HG02973 (cell line): Measurements from ENCODE around the gene GOLM1.

ENCODE experiments used
- ATAC-seq: cut with Tn5 transposase; IDR thresholded peaks from one replicate; pipeline ENCODE4 v1.9.1; 2021; ENCODE audit warnings: moderate library complexity; ENCODE audit not compliant: unreplicated experiment

GOLM1 gene

DNA sequence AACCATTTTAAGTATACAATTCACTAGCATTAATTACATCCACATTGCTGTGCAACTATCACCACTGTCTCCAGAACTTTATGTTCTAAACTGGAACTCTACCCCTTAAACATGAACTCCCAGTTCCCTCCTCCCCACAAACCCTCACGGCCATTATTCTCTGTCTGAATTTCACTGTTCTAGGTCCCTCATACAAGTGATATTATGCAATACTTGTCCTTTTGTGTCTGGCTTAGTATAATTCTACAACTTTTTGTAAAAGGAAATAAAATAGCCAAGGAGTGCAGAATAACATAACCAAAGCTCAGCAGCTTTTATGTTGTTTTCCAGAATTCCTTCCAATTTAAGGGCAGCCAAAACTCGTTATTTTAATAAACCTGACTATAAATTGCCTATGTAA lies 105.2 kb downstream of the GOLM1 start:
- ATAC-seq, result no peak

DNA sequence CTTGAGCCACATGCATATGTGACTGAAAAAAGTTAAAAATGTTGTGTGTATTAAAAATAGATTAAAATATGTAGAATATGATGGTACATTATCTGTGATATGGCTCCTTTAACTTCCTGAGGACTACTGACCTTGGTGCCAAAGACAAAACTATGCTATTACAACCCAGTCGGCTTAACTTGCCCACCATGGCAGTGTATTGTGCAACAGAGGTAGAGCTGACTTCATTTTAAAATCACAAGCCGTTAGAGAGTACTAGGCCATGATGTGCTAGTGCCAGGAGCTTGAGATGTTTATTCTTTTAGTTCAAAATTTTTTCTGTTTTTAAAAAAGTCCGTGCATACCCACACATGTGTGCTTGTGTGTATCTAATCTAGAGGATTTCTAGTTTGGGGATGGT lies 112.1 kb downstream of the GOLM1 start:
- no peak for ATAC-seq

DNA sequence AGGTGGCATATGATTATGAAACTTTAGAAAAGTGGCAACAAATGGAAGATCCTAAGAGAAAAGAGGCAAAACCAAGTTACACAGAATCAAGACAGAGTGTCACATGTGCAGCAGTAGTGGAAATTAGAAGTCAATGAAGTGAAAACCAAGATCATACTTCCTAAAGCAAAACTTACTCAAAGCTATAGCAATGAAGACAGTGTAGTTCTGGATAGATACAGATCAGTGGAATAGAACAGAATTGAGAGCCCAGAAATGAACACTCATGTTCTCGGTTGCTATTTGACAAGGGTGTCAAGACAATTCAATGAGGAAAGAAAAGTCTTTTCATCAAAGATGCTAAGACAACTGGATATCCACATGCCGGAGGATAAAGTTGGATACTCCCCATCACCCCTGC lies 114.9 kb downstream of the GOLM1 start:
- ATAC-seq, result no peak

DNA sequence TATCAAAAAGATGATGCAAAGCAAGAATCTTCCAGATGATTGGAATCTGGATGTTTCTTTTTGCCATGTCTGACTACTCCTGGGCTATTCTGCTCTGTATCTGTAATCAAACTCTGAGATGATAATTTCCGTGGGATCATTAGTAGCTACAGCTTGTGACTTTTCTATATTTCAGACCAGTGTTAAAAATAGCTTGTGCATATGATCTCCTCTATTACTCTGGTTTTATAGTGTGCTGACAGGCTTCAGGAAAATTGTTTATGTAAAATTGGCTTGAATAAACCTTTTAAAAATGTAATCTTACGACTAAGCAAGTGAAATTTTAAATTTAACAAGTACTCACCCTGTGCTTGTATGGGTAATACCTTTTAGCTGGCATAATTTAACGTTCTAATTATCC lies 118.0 kb downstream of the GOLM1 start:
- no peak for ATAC-seq

DNA sequence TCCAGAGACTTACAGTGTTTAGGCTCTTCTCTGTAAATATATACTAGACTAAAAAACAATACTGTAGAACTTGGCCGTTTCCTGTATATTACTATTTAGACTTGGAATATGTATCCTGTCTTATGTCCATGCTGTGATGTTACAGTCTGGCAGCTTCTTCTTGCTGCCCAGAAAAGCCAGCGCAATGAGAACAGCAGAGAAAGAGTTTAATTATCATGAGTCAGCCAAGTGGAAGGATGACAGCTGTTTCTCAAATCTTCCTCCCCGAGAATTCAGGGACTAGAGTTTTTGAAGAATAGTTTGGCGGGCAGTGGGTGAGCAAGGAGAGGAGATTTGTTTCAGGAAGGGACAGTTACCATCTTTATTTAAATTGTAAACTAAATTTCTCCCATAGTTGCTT lies 120.9 kb downstream of the GOLM1 start:
- ATAC-seq, result no peak
